GM18907 (cell line): ENCODE results near the gene SYNE2.
A peak's percentile ranks its signal among the peaks of the same experiment; 100 is the strongest.

Experiments
- ATAC-seq: cut with Tn5 transposase; IDR thresholded peaks from one replicate; pipeline ENCODE4 v1.9.1; 2021; ENCODE audit warnings: mild to moderate bottlenecking, moderate library complexity; ENCODE audit not compliant: unreplicated experiment

SYNE2 gene

DNA sequence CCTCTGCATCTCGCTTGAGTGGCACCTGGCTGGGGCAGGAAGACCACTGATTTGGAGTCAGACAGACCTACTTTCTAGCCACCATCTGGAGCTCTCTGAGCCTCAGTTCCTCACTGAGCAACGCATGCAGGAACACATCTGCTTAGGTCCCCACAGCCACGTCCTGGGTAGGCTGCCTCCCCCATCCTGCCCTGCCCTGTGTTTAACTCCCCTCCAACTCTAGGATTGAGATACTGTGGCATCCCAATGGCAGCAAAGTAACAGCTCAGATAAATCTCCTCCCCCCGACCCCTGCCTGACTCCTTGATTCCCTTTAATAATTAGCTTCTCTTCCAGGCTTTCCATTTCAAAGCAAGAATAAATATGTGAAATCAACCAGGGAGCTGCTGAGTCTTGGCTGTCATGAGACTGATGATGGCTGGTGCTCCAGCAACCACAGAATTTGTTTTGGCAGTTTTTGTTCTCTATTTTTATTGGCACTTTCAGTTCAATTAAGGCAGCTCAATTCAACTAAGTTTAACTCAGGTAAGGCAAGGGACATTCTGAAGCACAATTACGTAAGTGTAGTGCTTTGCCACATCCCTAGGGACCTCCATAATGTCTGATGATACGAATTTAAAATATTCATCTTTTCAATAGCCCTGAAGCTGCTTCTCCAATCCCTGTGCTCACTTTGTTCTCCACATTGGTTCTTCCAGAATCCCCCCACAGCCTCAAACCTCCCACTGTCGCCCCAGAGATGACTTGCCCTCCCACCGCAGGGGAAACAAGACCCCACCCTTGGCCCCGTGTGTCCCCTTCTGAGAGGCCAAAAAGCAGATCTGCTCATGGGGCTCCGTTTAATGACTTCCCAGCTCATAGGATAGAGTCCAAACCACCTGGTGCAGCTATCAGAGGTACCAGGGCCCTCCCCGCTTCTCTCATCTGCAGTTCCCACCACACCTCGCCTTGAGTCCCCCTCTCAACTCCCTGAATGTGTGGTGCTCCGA is 383.1 kb downstream of the SYNE2 start:
- peak; percentile 68 for ATAC-seq

DNA sequence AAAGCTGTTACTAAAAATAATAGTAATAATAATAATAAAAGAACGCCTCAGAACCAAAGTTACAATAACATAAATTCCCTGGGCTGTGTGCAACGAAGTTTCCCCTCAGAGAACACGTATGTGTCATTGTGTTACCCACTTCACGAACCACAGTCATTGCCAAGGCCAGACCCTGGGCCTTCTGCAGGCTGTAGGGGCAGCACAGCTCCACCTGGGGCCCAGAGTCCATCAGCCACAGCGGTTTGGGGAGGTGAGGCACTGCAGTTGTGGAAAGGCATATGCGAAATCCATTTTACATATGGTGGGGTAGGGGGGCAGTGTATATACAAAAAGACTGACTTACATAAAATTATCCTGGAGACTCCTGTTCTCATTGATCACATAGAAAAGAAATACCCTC is 385.2 kb downstream of the SYNE2 start:
- ATAC-seq: no peak

DNA sequence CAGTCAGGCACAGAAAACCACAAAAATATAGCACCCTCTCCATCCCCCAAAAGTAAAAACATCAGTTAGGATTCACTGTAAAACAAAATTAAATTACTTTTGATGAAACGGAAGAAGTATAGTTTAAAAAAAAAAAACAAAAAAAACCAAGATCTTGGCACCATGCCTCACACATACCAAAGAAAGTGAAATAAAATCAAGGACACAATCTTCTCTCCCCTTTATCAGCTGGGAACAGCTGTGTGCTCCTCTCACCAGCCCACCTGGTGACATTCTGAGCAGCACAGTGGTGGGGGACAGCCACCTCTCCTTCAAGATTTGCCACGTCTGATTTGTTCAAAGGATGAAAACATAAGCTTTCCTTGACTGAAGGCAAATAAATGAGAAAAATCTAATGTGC is 385.8 kb downstream of the SYNE2 start:
- ATAC-seq: no peak

DNA sequence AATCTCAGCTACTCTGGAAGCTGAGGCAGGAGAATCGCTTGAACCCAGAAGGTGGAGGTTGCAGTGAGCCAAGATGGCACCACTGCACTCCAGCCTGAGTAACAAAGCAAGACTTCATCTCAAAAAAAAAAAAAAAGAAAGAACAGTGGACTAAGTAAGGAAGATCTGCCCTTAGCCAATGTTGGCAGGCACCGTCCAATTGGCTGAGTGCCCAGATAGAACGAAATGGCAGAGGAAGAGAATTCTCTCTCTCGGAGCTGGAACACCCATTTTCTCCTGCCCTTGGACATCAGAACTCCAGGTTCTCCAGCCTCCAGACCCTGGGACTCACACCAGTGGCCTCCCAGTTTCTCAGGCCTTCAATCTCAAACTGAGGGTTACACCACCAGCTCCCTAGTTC is 391.5 kb downstream of the SYNE2 start:
- ATAC-seq: no peak

DNA sequence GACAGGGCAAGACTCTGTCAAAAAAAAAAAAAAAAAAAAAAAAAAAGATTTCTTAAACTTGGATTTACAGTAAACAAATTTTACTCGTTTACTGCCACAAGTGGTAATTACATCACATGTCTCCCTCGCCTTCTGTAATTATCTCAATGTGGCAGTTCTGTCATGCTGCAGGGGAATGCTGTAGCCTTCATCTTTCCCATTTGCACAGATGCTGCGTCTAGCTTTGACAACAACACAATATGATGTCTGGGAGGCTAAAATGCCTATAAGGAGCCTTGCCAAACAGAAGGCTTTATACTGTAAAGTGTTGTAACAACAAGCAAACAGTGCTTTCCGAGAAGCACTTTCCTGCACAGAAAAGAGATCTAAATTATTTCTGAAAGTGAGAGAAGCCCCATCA is 392.7 kb downstream of the SYNE2 start:
- no peak for ATAC-seq

DNA sequence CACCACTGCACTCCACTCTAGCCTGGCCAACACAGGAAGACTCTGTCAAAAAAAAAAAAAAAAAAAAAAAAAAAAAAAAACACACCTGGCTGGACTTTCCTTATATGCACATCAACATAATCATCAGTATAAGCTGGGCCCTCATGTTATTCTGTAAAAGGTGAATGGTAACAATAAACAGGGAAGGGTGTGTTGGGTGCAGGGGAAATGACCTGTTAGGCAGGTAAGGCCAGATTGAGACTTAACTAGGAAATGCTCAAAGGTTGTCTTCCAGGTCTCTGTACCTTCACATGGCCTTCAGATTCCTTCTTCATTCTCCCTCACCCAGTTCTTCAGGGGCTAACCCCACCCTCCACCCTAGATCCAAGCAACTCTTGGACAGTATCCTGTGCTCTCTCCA is 393.9 kb downstream of the SYNE2 start:
- no peak for ATAC-seq

DNA sequence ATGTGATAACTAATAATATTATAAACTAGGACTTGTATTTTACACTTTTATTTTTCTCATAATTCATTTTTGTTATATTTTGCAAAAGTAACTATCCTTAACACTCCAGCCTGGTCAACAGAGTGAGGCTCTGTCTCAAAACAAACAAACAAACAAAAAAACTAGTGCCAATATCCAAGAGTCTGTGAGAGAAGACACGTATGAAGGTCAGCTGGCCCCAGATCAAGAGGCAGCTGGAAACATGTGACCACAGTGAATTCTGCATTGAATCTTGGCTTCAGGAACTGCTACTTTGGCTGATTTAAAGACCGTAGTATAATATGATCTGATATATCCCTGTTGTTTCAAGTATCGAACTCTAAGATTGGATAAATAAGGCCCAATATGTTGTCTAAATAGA is 394.4 kb downstream of the SYNE2 start:
- ATAC-seq: no peak

DNA sequence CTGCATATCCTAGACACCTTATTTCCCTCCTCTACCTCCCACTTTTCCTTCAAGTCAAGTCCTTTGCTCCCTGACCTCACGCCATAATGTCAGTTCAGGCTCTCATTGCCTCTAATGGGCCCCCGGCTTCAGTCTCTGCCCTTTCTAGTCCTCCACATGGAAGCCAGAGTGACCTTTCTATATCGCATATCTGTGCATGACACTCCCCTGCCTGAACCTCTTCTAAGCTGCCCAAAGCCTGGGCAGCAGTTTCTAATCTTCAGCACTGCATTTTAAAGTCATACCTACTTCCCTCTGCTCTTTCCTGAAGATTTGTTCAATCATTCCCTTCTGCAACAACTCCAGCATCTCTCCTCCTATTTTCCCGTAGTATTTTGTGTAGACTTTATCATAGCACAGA is 395.9 kb downstream of the SYNE2 start:
- no peak for ATAC-seq

DNA sequence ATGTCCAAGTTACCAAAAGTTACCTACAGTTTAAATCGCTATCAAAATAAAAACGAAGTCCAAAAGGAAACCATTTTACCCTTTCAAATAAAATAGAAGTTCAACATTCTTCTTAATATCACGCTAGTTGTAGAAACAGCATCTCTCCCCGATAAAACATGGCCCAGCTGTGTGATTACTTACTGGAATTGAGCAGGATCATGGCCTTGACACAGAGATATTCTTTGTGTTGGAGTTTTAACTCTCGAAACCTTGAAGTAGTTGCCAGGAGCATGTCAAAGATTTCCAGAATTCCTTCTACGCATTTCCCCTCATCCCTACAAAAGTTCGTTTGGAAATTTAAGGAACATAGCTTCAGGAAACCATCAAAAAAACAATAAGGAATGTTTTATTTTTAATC is 396.6 kb downstream of the SYNE2 start:
- ATAC-seq: no peak

DNA sequence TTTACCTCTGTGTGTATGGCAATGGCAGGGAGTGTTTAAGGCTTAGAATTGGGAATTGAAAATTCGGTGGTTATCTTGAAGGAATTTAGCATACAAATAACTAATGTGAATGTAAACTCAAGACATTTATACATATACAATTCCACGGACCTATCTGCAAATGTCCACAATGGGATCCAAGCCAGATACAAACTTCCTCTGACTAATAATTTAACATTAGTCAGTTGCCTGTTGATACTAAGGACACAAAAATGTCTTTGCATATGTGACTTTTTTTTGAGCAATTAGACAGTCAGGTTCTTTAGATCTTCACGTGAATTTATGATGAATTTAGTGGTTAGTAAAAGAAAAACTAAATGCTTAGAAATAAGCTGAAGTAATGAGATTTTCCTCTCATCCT is 400.9 kb downstream of the SYNE2 start:
- no peak for ATAC-seq

DNA sequence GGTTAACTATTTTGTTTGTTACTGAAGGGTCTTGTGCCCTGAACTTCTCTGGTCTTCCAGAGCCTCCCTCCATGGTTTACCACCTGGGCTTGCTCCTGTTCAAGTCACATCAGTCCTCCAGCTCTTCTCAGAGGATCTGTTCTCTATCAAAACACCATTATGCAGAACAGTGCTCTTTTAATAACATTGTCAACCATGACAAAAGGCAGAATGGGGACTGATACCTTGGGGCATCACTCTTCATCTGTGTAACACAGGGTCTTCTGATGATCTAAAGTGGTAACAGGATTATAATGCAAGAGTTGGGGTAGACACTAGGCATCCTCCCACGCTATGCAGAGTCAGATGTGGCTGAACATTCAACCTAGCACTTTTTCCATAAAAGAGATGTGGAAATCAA is 403.0 kb downstream of the SYNE2 start:
- no peak for ATAC-seq

DNA sequence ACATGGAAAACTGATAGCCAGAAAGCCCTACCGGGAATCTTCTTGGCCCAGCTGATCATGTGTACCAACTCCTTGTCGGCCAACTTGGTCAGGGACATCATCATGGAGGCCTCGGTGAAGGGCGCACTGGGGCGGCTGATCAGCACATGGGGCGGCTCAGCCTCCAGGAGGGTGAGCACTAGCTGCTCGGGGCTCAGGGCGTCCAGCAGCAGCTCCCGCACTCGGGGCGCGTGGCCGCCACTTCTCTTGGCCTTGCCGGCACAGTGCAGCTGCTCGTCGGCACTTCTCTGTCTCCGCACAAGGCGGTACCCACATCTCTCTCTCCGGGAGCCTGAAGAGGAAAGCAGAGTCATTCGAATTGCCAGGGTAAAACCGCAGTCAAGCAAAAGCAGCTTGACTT is 407.6 kb downstream of the SYNE2 start:
- ATAC-seq: no peak

DNA sequence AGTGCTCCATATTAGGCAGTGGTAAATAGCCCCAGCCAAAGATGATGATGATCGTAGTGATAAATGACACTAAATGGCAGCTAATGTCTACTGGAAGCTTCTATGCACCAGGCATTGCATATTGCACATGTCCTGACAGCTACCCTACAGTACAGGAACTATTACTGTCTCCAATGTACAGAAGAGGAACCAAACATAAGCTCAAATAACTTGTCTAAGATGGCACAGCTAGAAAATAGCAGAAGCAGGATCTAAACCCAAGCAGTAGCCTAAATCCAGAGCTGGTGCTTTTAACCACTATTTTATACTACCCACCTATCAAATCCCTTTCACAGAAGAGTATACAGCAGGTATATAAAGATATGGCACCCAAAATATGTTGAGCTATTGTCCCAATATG is 412.4 kb downstream of the SYNE2 start:
- ATAC-seq: no peak

DNA sequence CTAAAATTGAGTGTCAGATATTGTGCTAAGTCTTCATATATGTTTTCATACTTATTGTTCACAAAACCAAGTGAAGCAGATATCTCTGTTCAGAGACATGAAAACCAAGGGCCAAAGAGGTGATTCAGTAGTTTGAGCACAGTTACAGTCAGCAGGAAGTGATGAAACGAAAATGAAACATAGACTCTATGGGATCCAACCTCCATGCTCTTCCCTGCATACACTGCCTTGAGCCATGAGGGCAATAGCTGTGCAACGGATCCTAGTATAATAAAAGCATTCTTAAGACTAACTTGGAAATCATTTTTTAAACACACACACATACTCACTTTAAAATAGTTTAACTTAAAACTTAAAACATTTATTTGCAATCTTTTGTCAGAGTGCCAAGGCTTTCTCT is 413.4 kb downstream of the SYNE2 start:
- no peak for ATAC-seq

DNA sequence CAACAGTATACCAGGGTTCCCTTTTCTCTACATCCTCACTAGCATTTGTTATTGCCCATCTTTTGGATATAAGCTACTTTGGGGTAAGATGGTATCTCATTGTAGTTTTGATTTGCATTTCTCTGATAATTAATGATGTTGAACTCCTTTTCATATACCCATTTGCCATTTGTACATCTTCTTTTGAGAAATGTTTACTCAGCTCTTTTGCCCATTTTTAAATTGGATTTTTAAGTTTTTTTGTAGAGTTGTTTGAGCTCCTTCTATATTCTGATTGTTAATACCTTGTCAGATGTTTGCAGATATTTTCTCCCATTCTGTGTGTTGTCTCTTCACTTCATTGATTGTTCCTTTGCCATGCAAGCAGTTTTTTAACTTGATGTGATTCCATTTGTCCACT is 419.2 kb downstream of the SYNE2 start:
- ATAC-seq: no peak
